Fibroblast of lung (primary cell): ENCODE data around the gene ZNF562. TPM values are rescaled to one million over a fixed set of nuclear protein-coding genes. Genes with fewer than 3 reads are reported as not detected.
"Not testable (repeated sequence)": the region's sequence is repeated elsewhere in the genome, so short reads cannot be mapped to it uniquely, and the experiment has no call there.

Experiments used
- DNase-seq, 2 donors: peaks; one replicate each; pipeline versions ENCODE4 v3.0.0 to v3.0.0-alpha.2; 2010; ENCODE audit warnings: low read depth in 2 of 2
- H2AFZ ChIP-seq: 2 replicates; pipeline ENCODE4 v1.5.1; 2012; ENCODE audit warnings: low read length, control low read depth, inconsistent platforms
- H3K27ac ChIP-seq: 2 replicates; pipeline ENCODE4 v1.5.1; 2011; ENCODE audit warnings: low read length, control low read depth; ENCODE audit not compliant: insufficient read depth
- H3K27me3 ChIP-seq: 2 replicates; pipeline ENCODE4 v1.5.1; 2011; ENCODE audit warnings: mild to moderate bottlenecking, low read length; ENCODE audit not compliant: control insufficient read depth, insufficient read depth
- H3K36me3 ChIP-seq: 2 replicates; pipeline ENCODE4 v1.5.1; 2011; ENCODE audit warnings: low read length; ENCODE audit not compliant: control insufficient read depth, insufficient read depth
- H3K4me1 ChIP-seq: 2 replicates; pipeline ENCODE4 v1.5.1; 2011; ENCODE audit warnings: low read length; ENCODE audit not compliant: control insufficient read depth, insufficient read depth; ENCODE audit errors: extremely low read depth
- H3K4me2 ChIP-seq: 2 replicates; pipeline ENCODE4 v1.5.1; 2011; ENCODE audit warnings: low read length, control low read depth; ENCODE audit not compliant: insufficient read depth; ENCODE audit errors: extremely low read depth
- H3K4me3 ChIP-seq, 4 experiments: fragments of 200-600 bp in 1 of 4; sonication (generic) in 1 of 4; replicated peaks in 1 of 4; 2 replicates each; pipeline ENCODE4 v1.5.1; 2011 to 2016; ENCODE audit warnings: low read length in 4 of 4, low read depth in 3 of 4, mild to moderate bottlenecking in 3 of 4, control low read depth in 2 of 4, inconsistent platforms in 1 of 4, mixed read lengths in 1 of 4; ENCODE audit not compliant: insufficient read depth in 1 of 4; ENCODE audit errors: control extremely low read depth in 1 of 4
- H3K79me2 ChIP-seq: 2 replicates; pipeline ENCODE4 v1.5.1; 2012; ENCODE audit warnings: mild to moderate bottlenecking, low read length, inconsistent platforms; ENCODE audit not compliant: control insufficient read depth, insufficient read depth
- H3K9ac ChIP-seq: 2 replicates; pipeline ENCODE4 v1.5.1; 2011; ENCODE audit warnings: mild to moderate bottlenecking, low read length, control low read depth; ENCODE audit not compliant: insufficient read depth
- H3K9me3 ChIP-seq: 2 replicates; pipeline ENCODE4 v1.5.1; 2012; ENCODE audit warnings: low read depth, low read length; ENCODE audit not compliant: control insufficient read depth, insufficient read depth
- H4K20me1 ChIP-seq: 2 replicates; pipeline ENCODE4 v1.5.1; 2011; ENCODE audit warnings: low read length; ENCODE audit not compliant: control insufficient read depth, insufficient read depth; ENCODE audit errors: extremely low read depth
- CTCF ChIP-seq, 2 donors: IDR thresholded peaks in 1 of 2; conservative IDR thresholded peaks in 1 of 2; 1 replicate in 1 of 2; 2 replicates in 1 of 2; pipeline ENCODE4 v1.5.1; 2011 to 2012; ENCODE audit warnings: low read length in 2 of 2, control low read depth in 1 of 2, inconsistent platforms in 1 of 2, low read depth in 1 of 2, mild to moderate bottlenecking in 1 of 2
- EZH2 ChIP-seq: IDR thresholded peaks from 2 replicates; pipeline ENCODE4 v1.5.1; 2012; ENCODE audit warnings: low read length, control low read depth, mild to moderate bottlenecking; ENCODE audit errors: missing control alignments
- polyA plus RNA-seq, 2 donors: library from polyadenylated mRNA; depleted of rRNA in 1 of 2; stranded (reverse) in 1 of 2; unstranded in 1 of 2; fragments of >200 nt; gene quantifications; 2 replicates each; pipeline ENCODE4 v1.2.1, GENCODE V29; 2011 to 2012; ENCODE audit warnings: missing spikeins in 1 of 2
- total RNA-seq: library from RNA; depleted of rRNA; stranded (reverse); fragments of >200 nt; gene quantifications from 2 replicates; pipeline ENCODE4 v1.2.1, GENCODE V29; 2014

ZNF562 gene
- total and polyA plus RNA-seq, 2 donors (not counting 1 experiment from before 2014, with no cell fraction given): 12.2 to 28.6 TPM

GRCh38 chr19:9705836-9706235 is 30.9 kb upstream of the ZNF562 start:
- no peak overlapping the region for H3K4me3 ChIP-seq
- H3K27me3 ChIP-seq: no peaks in the 10 kb centered on the region
- H3K4me1 ChIP-seq: no peaks in the 10 kb centered on the region
- no peaks in the 10 kb centered on the region for H3K79me2 ChIP-seq
- H3K9ac ChIP-seq: no peak overlapping the region
- H4K20me1 ChIP-seq: no peaks in the 10 kb centered on the region
- DNase-seq: no peak
- no peak overlapping the region for H3K27ac ChIP-seq
- no peaks in the 10 kb centered on the region for H3K9me3 ChIP-seq
- no peaks in the 10 kb centered on the region for H3K36me3 ChIP-seq
- no peak overlapping the region for H2AFZ ChIP-seq
- no peak for TF ChIP-seq EZH2
- no peak for TF ChIP-seq CTCF (conservative IDR thresholded peaks at IDR 0.05 in 1 of 2, IDR thresholded peaks at IDR 0.05 in 1 of 2; ENCODE audit: low read depth in 1 of 2, low read length in 2 of 2)
- H3K4me2 ChIP-seq: no peak overlapping the region

- H3K79me2 ChIP-seq: no peaks in the 10 kb centered on the region
- H3K27me3 ChIP-seq: no peaks in the 10 kb centered on the region
- no peak overlapping the region for H3K27ac ChIP-seq
- TF ChIP-seq CTCF (conservative IDR thresholded peaks at IDR 0.05 in 1 of 2, IDR thresholded peaks at IDR 0.05 in 1 of 2; ENCODE audit: low read depth in 1 of 2, low read length in 2 of 2) (no peak), EZH2 (no peak)
- no peaks in the 10 kb centered on the region for H3K36me3 ChIP-seq
- DNase-seq: no peak
- no peak overlapping the region for H2AFZ ChIP-seq
- H3K4me3 ChIP-seq: no peak overlapping the region
- H3K9me3 ChIP-seq: no peaks in the 10 kb centered on the region
- H3K4me1 ChIP-seq: no peaks in the 10 kb centered on the region
- no peak overlapping the region for H3K9ac ChIP-seq
- no peak overlapping the region for H3K4me2 ChIP-seq
- H4K20me1 ChIP-seq: no peaks in the 10 kb centered on the region
Measured at GRCh38 chr19:9702186-9702585, 27.3 kb upstream of the ZNF562 start.

GRCh38 chr19:9700229-9700981 is 25.5 kb upstream of the ZNF562 start:
- no peaks in the 10 kb centered on the region for H3K4me1 ChIP-seq
- H3K4me3 ChIP-seq: no peak overlapping the region
- no peak overlapping the region for H3K4me2 ChIP-seq
- H3K9ac ChIP-seq: no peak overlapping the region
- H3K27me3 ChIP-seq: no peaks in the 10 kb centered on the region
- no peaks in the 10 kb centered on the region for H4K20me1 ChIP-seq
- no peak for TF ChIP-seq CTCF (conservative IDR thresholded peaks at IDR 0.05 in 1 of 2, IDR thresholded peaks at IDR 0.05 in 1 of 2; ENCODE audit: low read depth in 1 of 2, low read length in 2 of 2)
- TF ChIP-seq EZH2: no peak
- no peaks in the 10 kb centered on the region for H3K9me3 ChIP-seq
- no peak overlapping the region for H3K27ac ChIP-seq
- no peaks in the 10 kb centered on the region for H3K79me2 ChIP-seq
- no peaks in the 10 kb centered on the region for H3K36me3 ChIP-seq
- H2AFZ ChIP-seq: no peak overlapping the region
- DNase-seq: no peak

- H2AFZ ChIP-seq, H3K4me1 ChIP-seq, H4K20me1 ChIP-seq, H3K36me3 ChIP-seq, H3K27ac ChIP-seq, H3K27me3 ChIP-seq, H3K4me3 ChIP-seq, H3K4me2 ChIP-seq, H3K79me2 ChIP-seq, DNase-seq, H3K9me3 ChIP-seq, H3K9ac ChIP-seq: not testable (repeated sequence)
Measured at GRCh38 chr19:9690301-9690700, 15.4 kb upstream of the ZNF562 start.

GRCh38 chr19:9679996-9680395 is 5.1 kb upstream of the ZNF562 start:
- not testable (repeated sequence) for H3K27me3 ChIP-seq, H3K27ac ChIP-seq, H3K79me2 ChIP-seq, H3K4me3 ChIP-seq, H3K36me3 ChIP-seq, H3K4me2 ChIP-seq, H3K9ac ChIP-seq, H2AFZ ChIP-seq, H3K4me1 ChIP-seq, H3K9me3 ChIP-seq, DNase-seq, H4K20me1 ChIP-seq
